A549 treated with Hydrocortisone at 1 μM for 4 hours (cell line): Measurements from ENCODE around the gene MAGEA3. TPM values are rescaled to one million over a fixed set of nuclear protein-coding genes. Genes with fewer than 3 reads are reported as not detected.

Experiments
- total RNA-seq: library from RNA; stranded (reverse); fragments of 200-300 nt; extraction: Qiagen RNA extraction; gene quantifications from 5 replicates; pipeline ENCODE4 v1.2.3, GENCODE V29; 2022

Gene MAGEA3, protein sequence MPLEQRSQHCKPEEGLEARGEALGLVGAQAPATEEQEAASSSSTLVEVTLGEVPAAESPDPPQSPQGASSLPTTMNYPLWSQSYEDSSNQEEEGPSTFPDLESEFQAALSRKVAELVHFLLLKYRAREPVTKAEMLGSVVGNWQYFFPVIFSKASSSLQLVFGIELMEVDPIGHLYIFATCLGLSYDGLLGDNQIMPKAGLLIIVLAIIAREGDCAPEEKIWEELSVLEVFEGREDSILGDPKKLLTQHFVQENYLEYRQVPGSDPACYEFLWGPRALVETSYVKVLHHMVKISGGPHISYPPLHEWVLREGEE
- 2.5 to 5.0 TPM (median 2.7 TPM) in 5 replicates for total RNA-seq

DNA sequence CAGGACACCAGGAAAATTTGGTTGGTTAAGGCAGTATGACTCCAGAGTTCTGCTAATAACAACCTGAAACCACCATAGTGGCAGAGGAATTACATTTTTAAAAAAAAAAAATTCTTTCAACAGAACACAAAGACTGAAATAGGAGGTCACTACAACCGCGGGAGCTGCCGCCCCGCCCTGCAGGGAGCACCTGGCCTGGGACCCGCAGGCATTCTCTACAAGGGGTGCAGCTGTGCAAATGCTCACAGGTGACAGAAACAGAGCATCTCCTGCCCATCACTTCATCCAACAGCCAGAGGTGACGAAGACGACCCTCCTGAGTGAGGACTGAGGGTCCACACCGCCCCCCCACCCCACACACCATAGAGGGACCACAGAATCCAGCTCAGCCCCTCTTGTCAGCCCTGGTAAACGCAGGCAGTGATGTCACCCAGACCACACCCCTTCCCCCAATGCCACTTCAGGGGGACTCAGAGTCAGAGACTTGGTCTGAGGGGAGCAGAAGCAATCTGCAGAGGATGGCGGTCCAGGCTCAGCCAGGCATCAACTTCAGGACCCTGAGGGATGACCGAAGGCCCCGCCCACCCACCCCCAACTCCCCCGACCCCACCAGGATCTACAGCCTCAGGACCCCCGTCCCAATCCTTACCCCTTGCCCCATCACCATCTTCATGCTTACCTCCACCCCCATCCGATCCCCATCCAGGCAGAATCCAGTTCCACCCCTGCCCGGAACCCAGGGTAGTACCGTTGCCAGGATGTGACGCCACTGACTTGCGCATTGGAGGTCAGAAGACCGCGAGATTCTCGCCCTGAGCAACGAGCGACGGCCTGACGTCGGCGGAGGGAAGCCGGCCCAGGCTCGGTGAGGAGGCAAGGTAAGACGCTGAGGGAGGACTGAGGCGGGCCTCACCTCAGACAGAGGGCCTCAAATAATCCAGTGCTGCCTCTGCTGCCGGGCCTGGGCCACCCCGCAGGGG lies at the start of gene MAGEA3:
MAGEA3 (plus strand) TSS at position 843 of the 980 bp plus-strand sequence. CDS start 2,039 bp downstream, outside the sequence.

DNA sequence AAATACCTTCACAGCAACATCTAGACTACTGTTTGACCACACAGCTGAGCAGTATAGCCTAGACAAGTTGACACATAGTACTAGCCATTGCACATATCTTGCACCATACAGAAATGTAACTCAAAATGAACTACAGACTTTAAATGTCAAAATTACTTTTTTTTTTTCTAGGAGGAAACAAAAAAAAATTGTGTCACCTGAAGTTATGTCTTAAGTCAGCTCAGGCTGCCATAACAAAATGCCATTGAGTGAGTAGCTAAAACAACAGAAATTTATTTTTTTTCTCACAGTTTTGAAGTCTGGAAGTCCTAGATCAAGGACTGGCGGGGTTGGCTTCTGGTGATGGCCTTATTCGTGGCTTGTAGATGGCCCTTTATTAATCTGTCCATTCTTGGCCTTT lies 10.6 kb downstream of the MAGEA3 start, which contains the start of gene CSAG2:
CSAG2 (minus strand) TSS at position 101 of the 400 bp plus-strand sequence. CDS start 161 bp downstream, outside the sequence.

DNA sequence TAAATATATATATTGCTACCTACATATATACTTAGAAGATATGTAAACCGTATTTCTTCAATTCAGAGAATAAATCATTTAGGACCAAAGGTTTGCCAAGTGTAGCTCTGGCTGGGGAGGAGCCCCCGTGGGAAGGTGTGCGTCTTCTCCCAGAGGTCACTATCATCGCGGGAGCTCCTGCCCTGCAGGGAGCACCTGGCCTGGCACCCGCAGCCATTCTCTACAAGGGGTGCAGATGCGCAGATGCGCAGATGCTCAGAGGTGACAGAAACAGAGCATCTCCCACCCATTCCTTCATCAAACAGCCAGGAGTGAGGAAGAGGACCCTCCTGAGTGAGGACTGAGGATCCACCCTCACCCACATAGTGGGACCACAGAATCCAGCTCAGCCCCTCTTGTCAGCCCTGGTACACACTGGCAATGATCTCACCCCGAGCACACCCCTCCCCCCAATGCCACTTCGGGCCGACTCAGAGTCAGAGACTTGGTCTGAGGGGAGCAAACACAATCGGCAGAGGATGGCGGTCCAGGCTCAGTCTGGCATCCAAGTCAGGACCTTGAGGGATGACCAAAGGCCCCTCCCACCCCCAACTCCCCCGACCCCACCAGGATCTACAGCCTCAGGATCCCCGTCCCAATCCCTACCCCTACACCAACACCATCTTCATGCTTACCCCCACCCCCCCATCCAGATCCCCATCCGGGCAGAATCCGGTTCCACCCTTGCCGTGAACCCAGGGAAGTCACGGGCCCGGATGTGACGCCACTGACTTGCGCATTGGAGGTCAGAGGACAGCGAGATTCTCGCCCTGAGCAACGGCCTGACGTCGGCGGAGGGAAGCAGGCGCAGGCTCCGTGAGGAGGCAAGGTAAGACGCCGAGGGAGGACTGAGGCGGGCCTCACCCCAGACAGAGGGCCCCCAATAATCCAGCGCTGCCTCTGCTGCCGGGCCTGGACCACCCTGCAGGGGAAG lies 15.5 kb downstream of the MAGEA3 start, which contains the start of gene MAGEA2B:
MAGEA2B (plus strand) TSS at position 814 of the 973 bp plus-strand sequence. CDS start 2,479 bp downstream, outside the sequence.

GRCh38 chrX:152733261-152733975 lies 34.8 kb downstream of the MAGEA3 start, which contains the start of the genes CSAG1 and MAGEA12:
Gene CSAG1 (minus strand): TSS chrX:152733721. CDS start chrX:152732460, 1,261 bp downstream.
Gene MAGEA12 (plus strand): TSS chrX:152733757. CDS start chrX:152736162, 2,405 bp downstream.

Other genes starting within 250 kb of the MAGEA3 start
- 0.34 to 0.74 TPM (median 0.46 TPM) in 5 replicates for gene GABRA3, start 247.5 kb upstream of the MAGEA3 start, total RNA-seq
- 0.13 to 0.23 TPM (median 0.20 TPM) in 5 replicates for gene GABRQ, start 60.9 kb upstream of the MAGEA3 start, total RNA-seq
- not detected in 5 replicates for gene CSAG2, start 10.5 kb downstream of the MAGEA3 start, total RNA-seq
- gene MAGEA2B, start 15.8 kb downstream of the MAGEA3 start, total RNA-seq, result 0.07 to 0.10 TPM in 2 of 5 replicates, not detected in the others
- gene CSAG1, start 34.9 kb downstream of the MAGEA3 start, total RNA-seq, result 0.17 to 0.40 TPM (median 0.17 TPM) in 3 of 5 replicates, not detected in the others
- gene MAGEA12, start 35.0 kb downstream of the MAGEA3 start, total RNA-seq, result 0.09 to 0.22 TPM (median 0.14 TPM) in 5 replicates
- gene MAGEA2, start 55.0 kb downstream of the MAGEA3 start, total RNA-seq, result 0.06 to 0.29 TPM (median 0.07 TPM) in 3 of 5 replicates, not detected in the others
- not detected in 5 replicates for gene CSAG3, start 60.4 kb downstream of the MAGEA3 start, total RNA-seq
- 11.0 to 13.6 TPM (median 12.4 TPM) in 5 replicates for gene MAGEA6, start 70.9 kb downstream of the MAGEA3 start, total RNA-seq
- 70.7 to 82.0 TPM (median 74.4 TPM) in 5 replicates for gene CETN2, start 132.0 kb downstream of the MAGEA3 start, total RNA-seq
- 44.0 to 46.7 TPM (median 44.2 TPM) in 5 replicates for gene NSDHL, start 132.3 kb downstream of the MAGEA3 start, total RNA-seq
- gene ZNF185, start 199.3 kb downstream of the MAGEA3 start, total RNA-seq, result 6.9 to 9.0 TPM (median 7.5 TPM) in 5 replicates